SIG-M5 treated with dmso at 0.1 percent for 504 hours (cell line): ENCODE results near the gene PI4KA.
A peak's percentile ranks its signal among the peaks of the same experiment; 100 is the strongest.

ENCODE experiments used
- DNase-seq: peaks from one replicate; lab custom pipeline; 2025; ENCODE audit not compliant: unreplicated experiment; lab: John Stamatoyannopoulos, UW

Gene PI4KA

GRCh38 chr22:20818471-20818870, 40.1 kb downstream of the PI4KA start:
- no peak for DNase-seq

DNA sequence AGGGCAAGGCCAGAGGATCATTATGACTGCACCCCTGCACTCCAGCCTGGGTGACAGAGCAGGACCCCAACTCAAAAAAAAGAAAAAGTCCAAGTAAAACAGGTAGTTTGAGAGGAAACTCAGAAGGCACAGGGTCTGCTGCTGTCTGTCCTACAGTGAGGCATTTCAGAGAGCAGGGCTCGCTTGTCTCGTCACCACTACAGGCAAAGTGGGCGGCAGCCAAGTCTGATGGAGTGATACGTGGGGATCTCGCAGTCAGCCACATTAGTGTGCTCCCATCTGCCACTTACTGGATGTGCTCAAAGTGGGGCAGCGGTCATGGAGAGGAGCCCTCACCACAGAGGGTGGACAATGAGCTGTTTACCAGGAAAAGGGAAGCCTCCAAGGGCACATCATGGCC, 42.1 kb downstream of the PI4KA start:
- no peak for DNase-seq

DNA sequence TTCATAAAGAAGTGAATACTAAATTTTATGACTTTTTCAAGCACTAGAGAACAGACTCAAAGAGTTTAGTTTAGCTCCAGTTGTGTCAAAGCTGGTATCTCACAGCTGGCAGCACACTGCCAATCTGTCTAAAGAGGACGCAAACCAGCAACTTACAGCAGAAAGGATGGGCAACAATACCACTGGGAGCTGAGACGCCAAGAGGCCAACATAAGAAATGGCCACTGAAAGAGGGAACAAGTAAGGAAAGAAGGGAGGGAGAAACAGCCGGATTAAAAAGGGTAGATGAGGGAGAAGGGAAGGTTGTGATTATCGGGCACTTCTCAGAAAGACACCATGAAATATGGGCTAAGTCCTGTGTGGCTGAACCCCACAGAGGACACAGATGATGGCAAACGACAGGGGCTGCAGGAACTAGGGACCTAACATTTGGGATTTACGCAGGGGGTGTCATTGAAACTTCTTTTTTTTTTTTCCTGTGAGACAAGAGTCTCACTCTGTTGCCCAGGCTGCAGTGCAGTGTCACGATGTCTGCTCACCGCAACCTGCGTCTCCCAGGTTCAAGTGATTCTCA, 43.0 kb downstream of the PI4KA start:
- no peak for DNase-seq

- DNase-seq = no peak
Measured at GRCh38 chr22:20814221-20814808, 44.3 kb downstream of the PI4KA start.

DNA sequence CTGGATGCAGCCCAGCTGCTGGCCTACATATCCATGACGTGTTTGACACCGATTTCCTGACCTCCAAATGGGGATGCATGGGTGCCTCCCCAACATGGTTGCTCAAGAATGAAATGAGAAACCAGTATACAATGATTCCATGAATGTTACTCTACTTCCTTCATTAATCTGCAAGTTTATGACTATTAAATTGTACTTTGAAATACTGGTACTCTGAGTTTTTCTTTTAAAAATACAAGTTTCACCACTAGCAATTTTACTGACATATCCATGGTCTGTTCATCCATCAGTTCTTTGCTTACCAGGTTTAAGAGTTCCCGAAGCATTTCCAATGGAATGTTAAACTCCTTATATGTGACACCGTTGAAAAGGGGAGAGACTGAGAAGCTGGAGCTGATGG, 45.6 kb downstream of the PI4KA start:
- DNase-seq = no peak

- DNase-seq = no peak
Measured at GRCh38 chr22:20811971-20812660, 46.5 kb downstream of the PI4KA start.

DNA sequence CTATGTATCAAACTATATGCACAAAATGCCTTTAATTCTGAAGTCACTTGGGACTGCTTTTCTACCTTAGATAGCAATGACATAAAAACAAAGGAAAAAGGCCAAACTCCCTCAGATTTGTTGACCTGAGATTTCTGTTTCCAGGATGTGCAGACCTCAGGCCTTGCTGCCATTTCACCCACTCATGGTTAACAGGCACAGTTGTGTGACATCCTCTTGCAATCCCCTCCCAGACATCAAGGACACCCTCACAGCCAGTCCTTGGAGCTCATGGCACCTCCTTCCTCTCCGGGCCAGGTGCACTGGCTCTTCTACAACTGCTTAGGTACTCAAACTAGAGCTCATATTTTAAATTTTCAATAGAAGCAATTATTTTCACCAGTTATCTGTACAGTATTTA, 47.4 kb downstream of the PI4KA start:
- no peak for DNase-seq

DNA sequence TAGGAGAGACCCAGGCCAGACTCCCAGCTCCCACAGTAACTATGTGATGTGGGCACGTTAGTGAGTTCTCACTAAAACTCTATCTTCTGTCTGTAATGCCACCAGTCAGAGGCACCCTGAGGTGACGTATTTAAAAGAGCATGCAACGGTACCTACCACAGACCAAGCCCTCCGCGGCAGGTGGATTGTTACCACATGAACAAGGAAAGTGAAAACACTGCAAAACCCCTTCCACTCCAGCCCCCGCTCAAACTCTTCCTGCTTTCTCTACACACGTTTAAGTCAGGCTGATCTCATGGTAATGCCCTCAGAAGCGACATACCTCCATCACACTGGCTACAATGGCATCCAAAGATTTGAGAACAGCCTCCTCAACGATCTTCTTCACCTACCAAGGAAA, 48.0 kb downstream of the PI4KA start:
- DNase-seq = no peak

- no peak for DNase-seq
Measured at GRCh38 chr22:20809538-20810185, 48.9 kb downstream of the PI4KA start.

GRCh38 chr22:20808844-20809243, 49.8 kb downstream of the PI4KA start:
- no peak for DNase-seq

- no peak for DNase-seq
Measured at GRCh38 chr22:20807315-20807752, 51.3 kb downstream of the PI4KA start.

DNA sequence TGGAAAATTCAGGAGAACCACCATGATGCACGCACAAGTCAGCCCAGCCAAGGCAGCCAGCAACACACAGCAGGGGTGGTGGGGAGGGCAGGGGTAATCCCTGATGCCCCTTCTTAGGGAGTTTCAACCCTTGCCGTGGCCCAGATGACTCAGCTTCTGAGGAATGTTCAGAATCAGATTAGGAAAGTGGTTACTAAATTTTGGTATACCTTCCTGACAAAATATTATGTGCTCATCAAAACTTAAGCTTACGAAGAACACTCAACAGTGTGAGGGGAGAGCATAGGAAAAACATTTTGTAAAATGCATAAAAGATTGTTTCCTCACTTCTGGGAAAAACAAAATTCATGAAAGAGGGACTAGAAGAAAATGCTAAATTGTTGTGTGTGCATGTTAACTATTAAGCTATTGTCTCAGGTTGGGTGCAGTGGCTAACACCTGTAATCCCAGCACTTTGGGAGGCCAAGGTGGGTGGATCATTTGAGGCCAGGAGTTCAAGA, 52.6 kb downstream of the PI4KA start:
- no peak for DNase-seq

GRCh38 chr22:20804650-20805049, 54.0 kb downstream of the PI4KA start:
- no peak for DNase-seq

- DNase-seq = no peak
Measured at GRCh38 chr22:20803696-20804324, 54.8 kb downstream of the PI4KA start.

GRCh38 chr22:20802922-20803553, 55.6 kb downstream of the PI4KA start:
- no peak for DNase-seq

GRCh38 chr22:20802452-20802851, 56.2 kb downstream of the PI4KA start:
- no peak for DNase-seq

DNA sequence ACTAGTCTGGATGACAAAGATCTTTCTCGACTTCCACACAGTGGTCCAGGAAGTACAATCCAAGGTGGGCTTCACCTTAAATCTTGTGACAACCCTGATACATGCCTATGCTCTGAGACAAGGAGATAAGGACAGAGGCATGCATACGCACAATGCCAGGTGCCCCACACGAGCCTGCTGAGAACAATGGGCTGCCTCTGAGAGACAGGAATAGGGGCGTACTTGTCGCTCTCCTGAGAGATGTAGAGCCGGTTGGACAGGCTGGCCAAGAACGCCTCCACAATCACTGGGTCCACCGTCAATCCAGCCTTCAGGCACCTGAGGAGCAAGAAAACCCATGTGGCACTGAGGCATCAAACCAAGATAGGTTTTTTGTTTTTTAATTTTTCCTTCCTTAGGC, 59.2 kb downstream of the PI4KA start:
- peak; percentile 27 for DNase-seq

- DNase-seq = no peak
Measured at GRCh38 chr22:20798974-20799373, 59.6 kb downstream of the PI4KA start.

DNA sequence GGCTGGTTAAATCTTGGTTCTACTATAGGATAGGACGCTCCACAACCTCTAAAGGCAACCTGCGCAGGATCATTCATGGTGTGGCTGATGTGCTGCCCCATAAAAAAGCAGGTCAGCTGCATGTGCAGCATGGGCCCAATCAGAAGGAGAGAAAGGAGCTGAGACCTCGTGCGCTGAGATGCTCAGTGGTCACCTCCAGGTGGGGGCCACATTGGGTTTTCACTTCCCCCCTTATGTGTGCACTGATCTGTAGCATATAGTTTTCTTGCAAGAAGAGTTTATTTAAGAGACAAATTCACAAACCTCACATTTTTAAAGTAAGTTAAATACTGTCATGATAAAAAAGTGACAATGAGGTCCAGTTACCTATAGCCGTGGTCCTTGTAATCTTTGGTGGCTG, 60.4 kb downstream of the PI4KA start:
- no peak for DNase-seq

GRCh38 chr22:20796731-20797130, 61.9 kb downstream of the PI4KA start:
- DNase-seq = no peak
